ENCODE data around the gene NUBPL.

DNA sequence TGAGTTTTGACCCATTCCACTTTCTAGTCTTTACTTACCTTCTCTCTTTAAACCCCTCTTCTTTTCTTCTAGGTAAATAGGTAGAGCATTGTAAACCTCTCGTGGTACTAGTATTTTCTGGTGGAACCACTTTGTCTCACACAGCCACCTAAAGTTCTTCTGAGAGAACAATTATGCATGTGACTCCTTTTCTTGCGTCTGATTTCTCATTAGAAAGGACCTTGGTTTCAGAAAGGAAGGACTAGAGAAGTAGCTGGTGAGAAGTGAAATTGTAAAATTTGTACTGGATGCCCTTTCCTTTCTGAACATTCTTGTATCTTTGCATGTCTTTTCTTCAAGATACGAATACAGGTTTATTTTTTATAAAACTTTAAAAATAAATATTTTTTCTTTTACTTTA is 99.0 kb downstream of the NUBPL start:
- TF ChIP-seq, protein P1, sequence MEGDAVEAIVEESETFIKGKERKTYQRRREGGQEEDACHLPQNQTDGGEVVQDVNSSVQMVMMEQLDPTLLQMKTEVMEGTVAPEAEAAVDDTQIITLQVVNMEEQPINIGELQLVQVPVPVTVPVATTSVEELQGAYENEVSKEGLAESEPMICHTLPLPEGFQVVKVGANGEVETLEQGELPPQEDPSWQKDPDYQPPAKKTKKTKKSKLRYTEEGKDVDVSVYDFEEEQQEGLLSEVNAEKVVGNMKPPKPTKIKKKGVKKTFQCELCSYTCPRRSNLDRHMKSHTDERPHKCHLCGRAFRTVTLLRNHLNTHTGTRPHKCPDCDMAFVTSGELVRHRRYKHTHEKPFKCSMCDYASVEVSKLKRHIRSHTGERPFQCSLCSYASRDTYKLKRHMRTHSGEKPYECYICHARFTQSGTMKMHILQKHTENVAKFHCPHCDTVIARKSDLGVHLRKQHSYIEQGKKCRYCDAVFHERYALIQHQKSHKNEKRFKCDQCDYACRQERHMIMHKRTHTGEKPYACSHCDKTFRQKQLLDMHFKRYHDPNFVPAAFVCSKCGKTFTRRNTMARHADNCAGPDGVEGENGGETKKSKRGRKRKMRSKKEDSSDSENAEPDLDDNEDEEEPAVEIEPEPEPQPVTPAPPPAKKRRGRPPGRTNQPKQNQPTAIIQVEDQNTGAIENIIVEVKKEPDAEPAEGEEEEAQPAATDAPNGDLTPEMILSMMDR (conservative IDR thresholded peaks at IDR 0.05; ENCODE audit: low read length), result no peak
- TF ChIP-seq EZH2phosphoT487 (IDR thresholded peaks at IDR 0.05; ENCODE audit: borderline replicate concordance), result no peak
